ENCODE measurements around the gene RABGGTB. TPM values are rescaled to one million over a fixed set of nuclear protein-coding genes. Genes with fewer than 3 reads are reported as not detected.
A peak's percentile ranks its signal among the peaks of the same experiment; 100 is the strongest.

The RABGGTB gene
- total RNA-seq, 1 donor from 2014 or later, result 111 TPM

GRCh38 chr1:75785320-75785982 lies 605 bp upstream of the RABGGTB start:
- Mint-ChIP-seq H3K9me3 (peaks cover 4% of the 10 kb centered on the region), H3K27me3 (ENCODE audit: low read depth) (peaks cover 5% of the 10 kb centered on the region), H3K4me3 (peak overlapping the region; percentile 99), H3K4me1 (peaks cover 47% of the 10 kb centered on the region), H3K27ac (ENCODE audit: unreplicated experiment) (peak overlapping the region; percentile 87), H3K36me3 (ENCODE audit: low read depth) (peaks cover 21% of the 10 kb centered on the region)
- TF ChIP-seq CTCF (conservative IDR thresholded peaks at IDR 0.05), result no peak
- DNase-seq (ENCODE audit: low read depth, low spot score), result no peak

- Mint-ChIP-seq H3K27ac (ENCODE audit: unreplicated experiment) (peak overlapping the region; percentile 98), H3K4me1 (peaks cover 61% of the 10 kb centered on the region), H3K4me3 (peak overlapping the region; percentile 99), H3K27me3 (ENCODE audit: low read depth) (no peaks in the 10 kb centered on the region), H3K36me3 (ENCODE audit: low read depth) (peaks cover 28% of the 10 kb centered on the region), H3K9me3 (no peaks in the 10 kb centered on the region)
- no peak for TF ChIP-seq CTCF (conservative IDR thresholded peaks at IDR 0.05)
- no peak for DNase-seq (ENCODE audit: low read depth, low spot score)
Measured at GRCh38 chr1:75786901-75787493, 941 bp downstream of the RABGGTB start.

- Mint-ChIP-seq H3K27ac (ENCODE audit: unreplicated experiment) (peak overlapping the region; percentile 75), H3K4me3 (peak overlapping the region; percentile 99), H3K4me1 (peaks cover 65% of the 10 kb centered on the region), H3K36me3 (ENCODE audit: low read depth) (peaks cover 31% of the 10 kb centered on the region), H3K27me3 (ENCODE audit: low read depth) (no peaks in the 10 kb centered on the region), H3K9me3 (no peaks in the 10 kb centered on the region)
- TF ChIP-seq CTCF (conservative IDR thresholded peaks at IDR 0.05), result no peak
- no peak for DNase-seq (ENCODE audit: low read depth, low spot score)
Measured at GRCh38 chr1:75787524-75787923, 1.5 kb downstream of the RABGGTB start.

GRCh38 chr1:75789988-75790387 lies 3.9 kb downstream of the RABGGTB start:
- H3K4me1 Mint-ChIP-seq, result peaks cover 69% of the 10 kb centered on the region
- H3K27me3 Mint-ChIP-seq (ENCODE audit: low read depth), result no peaks in the 10 kb centered on the region
- no peak for TF ChIP-seq CTCF (conservative IDR thresholded peaks at IDR 0.05)
- H3K36me3 Mint-ChIP-seq (ENCODE audit: low read depth), result peaks cover 40% of the 10 kb centered on the region
- no peak for DNase-seq (ENCODE audit: low read depth, low spot score)
- no peaks in the 10 kb centered on the region for H3K9me3 Mint-ChIP-seq
- H3K4me3 Mint-ChIP-seq, result peak overlapping the region; percentile 99
- H3K27ac Mint-ChIP-seq (ENCODE audit: unreplicated experiment), result peak overlapping the region; percentile 6

GRCh38 chr1:75791022-75791421 lies 5.0 kb downstream of the RABGGTB start:
- DNase-seq (ENCODE audit: low read depth, low spot score), result no peak
- H3K36me3 Mint-ChIP-seq (ENCODE audit: low read depth), result peaks cover 42% of the 10 kb centered on the region

More at GRCh38 chr1:75791022-75791421, 5.0 kb downstream of the RABGGTB start:
- Mint-ChIP-seq H3K4me3 (peak overlapping the region; percentile 99), H3K27me3 (ENCODE audit: low read depth) (no peaks in the 10 kb centered on the region), H3K27ac (ENCODE audit: unreplicated experiment) (no peak overlapping the region), H3K4me1 (peaks cover 62% of the 10 kb centered on the region), H3K9me3 (no peaks in the 10 kb centered on the region)
- no peak for TF ChIP-seq CTCF (conservative IDR thresholded peaks at IDR 0.05)

Measured in neural crest cell (in vitro differentiated cells).